ENCODE measurements around the gene INVS.

GRCh38 chr9:100282388-100282719 lies 183.3 kb downstream of the INVS start:
- TF ChIP-seq CTCF (IDR thresholded peaks at IDR 0.05; ENCODE audit: borderline replicate concordance, extremely low read depth, low read length, poor library complexity, severe bottlenecking), result no peak
- no peak for TF ChIP-seq EZH2 (IDR thresholded peaks at IDR 0.05; ENCODE audit: borderline replicate concordance, low read depth, low read length, severe bottlenecking)
